Measurements from ENCODE around the gene SHISA8.

The SHISA8 gene

DNA sequence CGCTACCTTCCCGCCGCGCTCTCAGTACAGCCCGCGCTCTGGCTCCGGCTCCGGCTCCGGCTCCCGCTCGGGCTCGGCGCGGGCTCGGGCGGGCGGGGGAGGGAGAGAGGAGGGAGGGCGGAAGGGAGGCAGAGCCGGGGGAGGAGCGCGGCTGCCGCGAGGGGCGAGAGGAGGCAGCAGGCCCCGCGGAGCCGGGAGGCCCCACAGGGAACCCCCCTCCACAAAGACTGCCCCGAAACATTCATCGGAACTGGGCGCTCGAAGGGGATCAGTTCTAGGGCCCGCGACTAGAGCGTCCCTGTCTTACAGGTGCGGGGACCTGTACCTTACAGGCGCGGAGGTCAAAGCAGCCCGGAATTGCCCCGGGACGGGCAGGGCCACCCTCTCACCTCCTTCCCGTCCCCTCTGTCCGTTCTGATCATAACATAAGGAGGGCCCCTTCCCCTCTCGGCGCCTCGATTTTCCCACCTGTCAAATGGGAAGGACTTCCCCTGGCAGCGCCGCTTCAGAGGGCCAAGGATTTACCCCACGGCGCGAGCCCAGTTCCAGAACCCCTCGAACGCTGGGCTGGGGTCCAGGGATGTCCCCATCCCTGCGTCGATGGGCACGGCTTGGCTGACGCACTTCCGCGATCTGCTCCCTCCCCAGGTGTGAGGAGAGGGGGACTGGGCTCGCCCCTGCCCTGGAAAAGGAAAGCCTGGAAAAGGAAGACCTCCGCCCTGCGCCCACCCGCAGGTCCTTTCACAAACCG lies at the start of gene SHISA8:
Gene SHISA8, minus strand, starts transcription at position 40 of the 751 bp plus-strand sequence. CDS start 407 bp downstream, outside the sequence.
- TF ChIP-seq, protein P1, sequence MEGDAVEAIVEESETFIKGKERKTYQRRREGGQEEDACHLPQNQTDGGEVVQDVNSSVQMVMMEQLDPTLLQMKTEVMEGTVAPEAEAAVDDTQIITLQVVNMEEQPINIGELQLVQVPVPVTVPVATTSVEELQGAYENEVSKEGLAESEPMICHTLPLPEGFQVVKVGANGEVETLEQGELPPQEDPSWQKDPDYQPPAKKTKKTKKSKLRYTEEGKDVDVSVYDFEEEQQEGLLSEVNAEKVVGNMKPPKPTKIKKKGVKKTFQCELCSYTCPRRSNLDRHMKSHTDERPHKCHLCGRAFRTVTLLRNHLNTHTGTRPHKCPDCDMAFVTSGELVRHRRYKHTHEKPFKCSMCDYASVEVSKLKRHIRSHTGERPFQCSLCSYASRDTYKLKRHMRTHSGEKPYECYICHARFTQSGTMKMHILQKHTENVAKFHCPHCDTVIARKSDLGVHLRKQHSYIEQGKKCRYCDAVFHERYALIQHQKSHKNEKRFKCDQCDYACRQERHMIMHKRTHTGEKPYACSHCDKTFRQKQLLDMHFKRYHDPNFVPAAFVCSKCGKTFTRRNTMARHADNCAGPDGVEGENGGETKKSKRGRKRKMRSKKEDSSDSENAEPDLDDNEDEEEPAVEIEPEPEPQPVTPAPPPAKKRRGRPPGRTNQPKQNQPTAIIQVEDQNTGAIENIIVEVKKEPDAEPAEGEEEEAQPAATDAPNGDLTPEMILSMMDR (IDR thresholded peaks at IDR 0.05; ENCODE audit: low read depth, low read length) = no peak
- no peak within 1 kb of the TSS for H3K4me3 ChIP-seq (replicated peaks in 1 of 2; ENCODE audit: low read depth in 2 of 2, low read length in 2 of 2)
- peak in 1 of 2 donors; percentile 56 for DNase-seq (ENCODE audit: low read depth in 2 of 2)

DNA sequence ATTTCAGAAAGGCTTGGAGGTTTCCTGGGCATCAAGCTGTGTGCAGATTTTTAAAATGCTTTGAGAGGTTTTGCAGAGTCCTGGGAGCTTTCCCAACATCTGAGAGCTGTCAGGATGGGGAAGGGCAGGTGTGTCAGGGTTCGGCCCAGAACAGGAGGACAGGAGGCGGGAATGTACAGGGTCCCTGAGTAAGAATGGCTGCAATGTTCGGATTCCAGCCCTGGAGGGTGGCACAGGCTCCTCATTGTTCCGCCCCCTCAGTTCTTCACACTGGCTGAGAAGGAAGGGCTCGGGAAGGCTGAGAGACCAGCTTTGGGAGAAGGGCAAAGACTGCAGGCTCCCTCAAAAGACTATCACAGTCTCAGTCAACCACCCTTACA lies 49.2 kb upstream of the SHISA8 start:
- TF ChIP-seq, protein P1 (IDR thresholded peaks at IDR 0.05; ENCODE audit: low read depth, low read length) = no peak
- H3K4me3 ChIP-seq (replicated peaks in 1 of 2; ENCODE audit: low read depth in 2 of 2, low read length in 2 of 2) = no peak overlapping the region
- no peak for DNase-seq (ENCODE audit: low read depth in 2 of 2)

DNA sequence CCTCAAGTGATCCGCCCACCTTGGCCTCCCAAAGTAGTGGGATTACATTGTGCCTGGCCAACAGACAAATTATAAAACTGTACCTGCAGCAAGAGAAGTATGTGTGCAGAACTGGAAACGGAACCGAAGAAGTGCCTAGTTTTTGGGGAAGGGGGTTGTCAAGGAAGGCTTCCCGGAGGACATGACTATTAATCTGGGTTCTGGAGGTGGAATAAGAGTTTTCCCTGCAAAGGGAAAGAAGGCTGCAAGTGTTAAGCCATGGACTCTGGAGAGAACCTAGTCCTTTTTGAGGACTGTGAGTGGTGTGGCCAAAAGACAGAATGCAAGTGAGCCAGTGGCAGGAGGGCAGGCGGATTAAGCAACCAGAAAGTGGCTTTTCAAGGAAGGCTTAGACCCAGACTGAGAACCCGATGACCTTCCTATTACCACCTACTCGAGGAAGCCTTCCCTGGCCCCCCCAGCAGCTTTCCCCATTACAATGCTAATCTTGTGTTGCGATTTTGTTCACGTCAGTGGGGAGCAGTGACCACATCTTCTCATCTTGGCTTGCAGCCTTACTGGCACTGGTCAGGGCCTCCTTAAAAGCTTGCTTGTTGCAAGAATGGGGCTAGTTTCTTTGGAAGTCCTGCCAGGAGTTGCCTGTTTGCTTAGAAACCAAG lies 48.7 kb upstream of the SHISA8 start:
- DNase-seq (ENCODE audit: low read depth in 2 of 2) = peak in 1 of 2 donors; percentile 89
- TF ChIP-seq, protein P1 (IDR thresholded peaks at IDR 0.05; ENCODE audit: low read depth, low read length) = no peak
- no peak overlapping the region for H3K4me3 ChIP-seq (replicated peaks in 1 of 2; ENCODE audit: low read depth in 2 of 2, low read length in 2 of 2)

DNA sequence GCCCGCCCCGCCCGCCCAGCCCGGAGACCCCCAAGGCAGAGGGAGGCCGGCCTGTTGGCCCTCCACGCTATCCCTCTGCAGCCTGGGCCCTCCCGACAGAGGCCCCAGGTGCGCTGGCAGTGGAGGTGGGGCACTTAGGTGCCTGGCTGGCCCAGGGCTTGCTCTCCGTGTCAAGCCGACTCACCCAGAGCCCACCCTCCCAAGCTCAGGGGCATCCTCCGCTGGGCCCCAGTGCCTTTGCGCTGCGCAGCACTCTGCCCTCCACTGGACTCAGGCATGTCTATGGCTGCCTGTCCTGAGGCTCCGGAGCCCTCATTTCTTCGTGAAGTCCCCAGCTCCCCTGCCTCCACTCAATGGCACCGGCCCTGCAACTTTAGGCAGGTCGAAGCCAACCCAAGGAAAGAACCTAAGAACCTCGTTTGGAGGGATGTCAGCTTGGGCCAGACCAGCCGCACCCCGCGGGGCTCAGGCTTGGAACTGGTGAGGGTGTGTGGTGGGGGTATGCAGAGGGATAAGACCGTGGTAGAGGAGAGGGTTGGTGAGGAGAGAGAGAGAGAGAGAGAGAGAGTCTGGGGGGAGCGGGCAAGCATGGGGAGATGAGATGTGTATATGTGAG lies 43.2 kb upstream of the SHISA8 start:
- H3K4me3 ChIP-seq (replicated peaks in 1 of 2; ENCODE audit: low read depth in 2 of 2, low read length in 2 of 2) = no peak overlapping the region
- TF ChIP-seq, protein P1 (IDR thresholded peaks at IDR 0.05; ENCODE audit: low read depth, low read length) = no peak
- no peak for DNase-seq (ENCODE audit: low read depth in 2 of 2)

DNA sequence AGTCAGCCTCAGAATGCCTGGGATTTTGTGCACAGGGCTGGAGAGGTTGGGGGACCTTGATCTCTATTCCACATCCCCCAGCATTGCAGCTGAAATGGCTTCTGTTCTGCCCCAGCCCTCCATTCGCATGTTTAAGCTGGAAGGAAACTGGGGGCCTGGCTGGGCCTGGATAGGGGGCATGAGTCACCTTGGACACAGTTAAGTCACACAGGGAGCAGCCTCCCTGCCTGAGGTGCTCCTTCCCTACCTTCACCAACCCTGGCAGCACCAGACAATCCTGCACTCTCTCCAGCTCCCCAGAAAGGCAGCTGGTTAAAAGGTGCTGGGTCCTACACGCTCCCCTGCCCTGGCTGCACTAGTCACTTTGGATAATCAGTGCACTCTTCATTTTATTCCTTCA lies 37.8 kb upstream of the SHISA8 start:
- TF ChIP-seq, protein P1 (IDR thresholded peaks at IDR 0.05; ENCODE audit: low read depth, low read length) = no peak
- no peak for DNase-seq (ENCODE audit: low read depth in 2 of 2)
- H3K4me3 ChIP-seq (replicated peaks in 1 of 2; ENCODE audit: low read depth in 2 of 2, low read length in 2 of 2) = no peak overlapping the region

DNA sequence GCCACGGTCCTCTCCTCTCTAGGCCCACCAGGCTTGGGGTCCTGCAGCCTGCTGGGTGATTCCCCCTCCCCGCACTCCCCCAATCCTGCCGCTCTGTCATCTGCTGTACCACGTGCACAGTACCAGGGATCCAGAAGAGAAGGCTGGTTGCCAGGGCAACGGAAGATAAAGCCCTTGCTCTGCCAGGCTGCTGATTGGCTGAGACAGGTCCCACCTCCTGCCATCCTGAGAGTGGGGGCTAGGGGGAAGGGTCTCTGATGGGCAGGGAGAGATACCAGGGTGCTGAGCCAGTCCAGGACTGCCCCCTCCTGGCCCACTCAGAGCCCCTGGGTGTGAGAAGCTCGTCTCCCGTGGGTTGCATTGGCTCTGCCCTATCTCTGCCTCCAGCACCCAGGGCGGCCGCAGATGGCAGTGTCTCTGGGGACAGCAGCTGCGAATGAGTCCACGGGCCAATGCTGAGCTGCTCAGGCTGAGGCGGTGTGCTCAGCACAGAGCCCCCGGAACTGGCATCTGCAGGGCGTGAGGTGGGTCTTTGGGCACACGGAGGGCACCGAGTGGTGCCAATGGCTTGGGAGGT lies 37.1 kb upstream of the SHISA8 start, which contains the start of gene SMIM45:
Gene SMIM45, plus strand, starts transcription at position 253 of the 577 bp plus-strand sequence.
- no peak within 1 kb of the TSS for H3K4me3 ChIP-seq (replicated peaks in 1 of 2; ENCODE audit: low read depth in 2 of 2, low read length in 2 of 2)
- TF ChIP-seq, protein P1 (IDR thresholded peaks at IDR 0.05; ENCODE audit: low read depth, low read length) = no peak
- peak in 1 of 2 donors; percentile 22 for DNase-seq (ENCODE audit: low read depth in 2 of 2)
